Measurements from ENCODE around the gene TMEM234.

TMEM234 gene

DNA sequence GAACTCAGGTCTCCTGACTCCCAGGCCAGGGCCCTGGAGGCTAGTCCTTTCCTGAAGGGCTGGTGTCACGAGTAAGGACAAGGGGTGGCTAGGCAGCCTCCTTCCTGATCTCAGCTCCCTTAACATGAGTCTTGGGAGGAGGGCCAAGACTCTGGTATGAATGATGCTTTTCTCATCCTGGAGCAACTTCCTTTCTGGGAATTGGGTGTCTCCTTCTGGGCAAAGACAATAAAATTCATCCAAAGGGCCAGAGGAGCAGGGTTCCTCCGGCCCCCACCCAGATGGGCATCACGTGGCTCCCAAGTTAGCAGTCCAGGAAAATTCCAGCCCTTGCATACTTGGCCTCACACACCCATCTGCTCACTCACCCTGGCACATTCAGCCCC lies 24.7 kb upstream of the TMEM234 start, which contains the start of gene FAM167B:
Gene FAM167B, plus strand, starts transcription at position 335 of the 386 bp plus-strand sequence. CDS start 200 bp downstream, outside the sequence.
- Mint-ChIP-seq H3K36me3 (no peaks in the 10 kb centered on the region), H3K9me3 (no peaks in the 10 kb centered on the region), H3K4me3 (peak within 1 kb of the TSS; percentile 57), H3K27me3 (no peaks in the 10 kb centered on the region), H3K27ac (peak within 1 kb of the TSS; percentile 97), H3K4me1 (peaks cover 67% of the 10 kb centered on the region)

DNA sequence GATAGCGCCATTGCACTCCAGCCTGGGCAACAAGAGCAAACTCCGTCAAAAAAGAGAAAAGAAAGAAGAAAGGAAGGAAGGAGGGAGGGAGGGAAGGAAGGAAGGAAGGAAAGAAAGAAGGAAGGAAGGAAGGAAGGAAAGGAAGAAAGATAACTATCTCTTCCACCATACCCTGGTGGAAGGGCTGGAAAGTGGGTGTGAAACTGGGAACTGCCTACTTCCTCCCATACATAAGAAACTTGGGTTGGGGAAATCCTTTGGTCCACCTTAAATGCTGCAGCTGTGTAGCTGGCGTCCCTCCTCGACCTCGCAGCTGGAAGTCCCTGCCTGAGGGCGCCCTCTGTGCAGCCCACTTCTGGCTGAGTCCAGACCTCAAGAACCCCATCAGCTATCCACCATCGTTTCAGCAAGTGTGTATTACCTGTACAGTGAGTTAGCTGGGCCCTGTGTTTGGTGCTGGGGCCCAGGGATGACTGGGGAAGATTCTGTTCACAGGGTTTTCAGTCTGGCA lies 20.2 kb upstream of the TMEM234 start:
- H3K4me3 Mint-ChIP-seq, result no peak overlapping the region
- H3K27me3 Mint-ChIP-seq, result no peaks in the 10 kb centered on the region
- no peaks in the 10 kb centered on the region for H3K36me3 Mint-ChIP-seq
- H3K9me3 Mint-ChIP-seq, result no peaks in the 10 kb centered on the region
- peaks cover 38% of the 10 kb centered on the region for H3K4me1 Mint-ChIP-seq
- H3K27ac Mint-ChIP-seq, result peak overlapping the region; percentile 51

DNA sequence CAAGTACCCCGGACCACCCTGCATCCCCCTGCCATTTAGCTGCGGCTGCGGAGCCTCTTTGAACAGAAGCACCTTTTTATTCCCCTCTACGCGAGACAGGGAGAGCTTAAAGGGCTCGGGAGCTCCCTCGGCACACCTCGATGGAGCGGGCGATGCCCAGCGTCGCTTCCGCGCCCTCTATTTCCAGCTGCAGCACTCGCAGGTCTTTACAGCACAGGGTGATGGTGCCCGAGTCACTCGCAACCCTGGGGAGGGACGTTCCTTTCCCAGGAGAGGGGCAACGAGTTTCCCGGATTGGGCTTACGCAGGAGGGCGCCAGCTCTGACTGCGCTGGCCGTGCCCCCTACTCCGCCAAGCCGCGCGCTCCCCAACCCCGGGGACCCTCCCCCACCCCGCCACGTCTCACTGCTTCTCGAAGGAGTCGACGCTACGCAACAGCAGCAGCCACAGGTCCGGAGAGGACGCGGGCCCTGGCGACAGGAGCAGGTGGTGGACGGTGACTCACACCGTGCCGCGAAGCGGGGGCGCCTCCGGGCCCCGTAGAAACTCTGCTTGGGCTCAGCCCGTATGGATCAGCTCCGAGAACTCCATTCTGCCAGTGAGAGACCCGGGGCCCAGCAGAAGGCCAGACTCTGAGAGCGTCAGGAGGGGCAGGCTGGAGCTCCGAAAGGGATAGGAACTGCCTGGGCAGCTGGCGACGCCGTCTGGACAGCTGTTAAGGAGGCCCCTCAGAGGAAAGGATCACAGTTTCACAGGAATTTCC lies 19.0 kb upstream of the TMEM234 start:
- Mint-ChIP-seq H3K4me1 (peaks cover 25% of the 10 kb centered on the region), H3K9me3 (no peaks in the 10 kb centered on the region), H3K27me3 (no peaks in the 10 kb centered on the region), H3K27ac (peak overlapping the region; percentile 35), H3K4me3 (peak overlapping the region; percentile 88), H3K36me3 (no peaks in the 10 kb centered on the region)

DNA sequence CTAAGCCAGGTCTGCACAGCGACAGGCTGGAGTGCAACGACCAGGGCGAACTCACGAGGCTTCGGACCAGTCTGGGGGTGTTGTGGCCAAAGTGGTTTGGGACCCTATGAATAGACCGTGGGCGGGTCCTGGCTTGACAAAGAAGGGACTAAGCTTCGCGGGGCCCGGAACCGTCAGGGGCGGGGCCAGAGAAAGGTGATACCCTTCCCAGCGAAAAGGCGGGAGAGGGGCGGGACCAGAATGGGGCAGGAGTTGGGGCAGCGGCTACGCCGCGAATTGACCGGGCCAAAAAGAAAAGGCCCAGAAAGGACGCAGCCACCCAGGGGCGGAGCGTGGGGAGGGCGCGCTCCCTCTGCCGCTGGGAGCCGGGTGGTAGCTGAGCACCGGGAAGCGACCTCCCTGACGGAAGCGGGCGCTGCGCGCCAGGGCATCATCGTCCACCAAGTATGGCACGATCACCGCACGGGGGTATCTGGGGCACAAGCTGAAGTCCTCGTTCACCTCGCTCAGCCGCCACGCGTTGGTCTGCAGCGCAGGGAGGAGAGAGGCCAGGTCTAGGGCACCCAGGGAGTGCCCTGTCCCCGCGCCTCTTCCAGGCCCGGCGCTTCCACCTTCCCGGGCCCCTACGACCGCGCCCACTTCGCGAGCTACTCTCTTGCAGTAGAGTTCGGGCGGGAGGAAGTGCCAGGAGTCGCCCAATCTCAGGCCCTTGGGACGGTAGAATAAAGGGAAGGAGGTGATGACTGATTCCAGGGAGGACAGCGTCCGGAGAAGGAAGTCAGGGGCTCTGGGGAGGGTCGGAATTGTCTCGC lies 18.2 kb upstream of the TMEM234 start:
- H3K9me3 Mint-ChIP-seq, result no peaks in the 10 kb centered on the region
- H3K27me3 Mint-ChIP-seq, result no peaks in the 10 kb centered on the region
- H3K36me3 Mint-ChIP-seq, result no peaks in the 10 kb centered on the region
- H3K4me3 Mint-ChIP-seq, result peak overlapping the region; percentile 88
- H3K27ac Mint-ChIP-seq, result no peak overlapping the region
- peaks cover 17% of the 10 kb centered on the region for H3K4me1 Mint-ChIP-seq

DNA sequence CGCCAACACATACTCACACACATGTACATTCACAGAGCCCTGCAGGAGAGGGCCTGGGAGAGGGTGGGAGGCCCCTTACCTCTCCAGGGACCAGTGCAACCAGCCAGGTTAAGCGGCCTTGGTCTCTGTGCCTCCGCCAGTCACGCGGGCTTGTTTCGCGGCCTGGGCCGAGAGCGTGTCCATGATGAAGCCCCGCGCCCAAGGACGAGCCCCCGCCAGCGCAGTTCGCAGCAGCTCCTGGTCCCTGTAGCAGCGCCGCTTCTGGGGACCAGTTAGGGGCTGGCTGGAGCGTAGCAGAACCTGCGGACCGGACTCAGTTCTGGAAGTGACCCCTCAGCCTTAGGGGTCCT lies 17.6 kb upstream of the TMEM234 start:
- Mint-ChIP-seq H3K9me3 (no peaks in the 10 kb centered on the region), H3K27ac (no peak overlapping the region), H3K4me3 (peak overlapping the region; percentile 88), H3K4me1 (peaks cover 17% of the 10 kb centered on the region), H3K36me3 (no peaks in the 10 kb centered on the region), H3K27me3 (no peaks in the 10 kb centered on the region)

DNA sequence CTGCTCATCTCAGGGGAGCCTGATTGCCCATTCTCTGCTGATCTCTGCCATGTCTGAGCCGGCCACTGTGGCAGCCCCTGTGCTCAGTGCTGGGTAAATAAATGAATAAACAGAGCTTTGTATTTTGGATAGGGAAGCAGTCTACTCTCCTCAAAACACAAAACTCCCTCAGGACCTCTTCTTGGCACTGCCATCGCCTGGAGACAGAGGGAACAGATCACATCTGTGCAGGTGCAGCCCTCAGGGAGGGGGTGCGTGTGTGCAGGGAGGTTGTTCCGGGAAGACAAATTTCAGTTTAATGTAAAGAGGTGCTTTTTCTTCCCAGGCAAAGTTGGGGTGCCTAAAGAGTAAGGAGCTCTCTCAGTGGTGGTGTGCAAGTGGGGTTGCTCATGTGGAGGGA lies 17.2 kb upstream of the TMEM234 start:
- H3K27me3 Mint-ChIP-seq, result no peaks in the 10 kb centered on the region
- peak overlapping the region; percentile 15 for H3K27ac Mint-ChIP-seq
- no peaks in the 10 kb centered on the region for H3K36me3 Mint-ChIP-seq
- no peaks in the 10 kb centered on the region for H3K9me3 Mint-ChIP-seq
- H3K4me1 Mint-ChIP-seq, result peaks cover 17% of the 10 kb centered on the region
- peak overlapping the region; percentile 69 for H3K4me3 Mint-ChIP-seq

DNA sequence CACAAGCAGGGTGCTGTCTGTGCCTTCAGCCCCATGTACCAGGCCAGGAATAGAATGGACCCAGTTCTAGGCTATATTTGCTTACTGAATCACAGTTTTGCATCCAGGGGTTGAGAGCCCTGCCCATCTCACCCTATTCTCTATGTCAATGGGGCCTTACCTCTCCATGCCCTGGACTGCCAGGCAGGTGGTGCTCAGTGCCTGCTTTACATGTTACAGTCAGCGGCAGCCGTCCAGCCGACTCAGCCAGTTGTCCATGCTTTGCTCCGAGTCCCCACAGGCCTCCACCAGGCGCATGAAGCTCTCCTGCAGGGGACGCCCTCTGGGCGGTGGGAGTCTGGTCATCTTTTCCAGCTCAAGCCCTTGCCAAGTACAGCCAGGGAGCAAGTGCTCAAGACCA lies 12.6 kb upstream of the TMEM234 start:
- Mint-ChIP-seq H3K36me3 (peaks cover 2% of the 10 kb centered on the region), H3K27me3 (no peaks in the 10 kb centered on the region), H3K27ac (no peak overlapping the region), H3K9me3 (no peaks in the 10 kb centered on the region), H3K4me1 (no peaks in the 10 kb centered on the region), H3K4me3 (no peak overlapping the region)

DNA sequence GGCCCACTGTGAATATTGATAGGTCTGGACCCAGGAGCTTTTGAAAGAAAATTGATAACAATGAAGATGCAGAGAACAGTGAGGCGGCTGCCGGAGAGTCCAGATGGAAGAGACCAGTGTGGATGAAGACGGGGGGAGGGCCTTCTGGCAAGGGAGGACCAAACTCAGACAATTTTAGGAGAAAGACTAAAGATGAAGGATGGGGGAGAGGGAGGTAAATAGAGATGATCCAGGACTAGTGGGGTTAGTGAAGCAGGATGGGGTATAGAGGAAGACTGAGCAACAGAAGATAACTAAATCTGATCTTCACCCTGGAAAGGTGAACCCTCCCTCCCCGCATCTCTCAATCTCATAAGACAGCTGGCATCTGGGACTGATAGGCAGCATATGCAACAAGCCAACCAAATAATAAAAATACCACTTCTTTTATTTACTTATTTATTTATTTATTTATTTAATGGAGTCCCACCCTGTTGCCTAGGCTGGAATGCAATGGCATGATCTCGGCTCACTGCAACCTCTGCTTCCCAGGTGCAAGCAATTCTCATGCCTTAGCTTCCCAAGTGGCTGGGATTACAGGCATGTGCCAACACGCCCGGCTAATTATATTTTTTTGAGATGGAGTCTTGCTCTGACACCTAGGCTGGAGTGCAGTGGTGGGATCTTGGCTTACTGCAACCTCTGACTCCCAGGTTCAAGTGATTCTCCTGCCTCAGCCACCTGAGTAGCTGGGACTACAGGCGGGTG lies 10.6 kb upstream of the TMEM234 start:
- Mint-ChIP-seq H3K27ac (no peak overlapping the region), H3K36me3 (peaks cover 7% of the 10 kb centered on the region), H3K4me3 (no peak overlapping the region), H3K9me3 (no peaks in the 10 kb centered on the region), H3K27me3 (no peaks in the 10 kb centered on the region), H3K4me1 (peaks cover 6% of the 10 kb centered on the region)

DNA sequence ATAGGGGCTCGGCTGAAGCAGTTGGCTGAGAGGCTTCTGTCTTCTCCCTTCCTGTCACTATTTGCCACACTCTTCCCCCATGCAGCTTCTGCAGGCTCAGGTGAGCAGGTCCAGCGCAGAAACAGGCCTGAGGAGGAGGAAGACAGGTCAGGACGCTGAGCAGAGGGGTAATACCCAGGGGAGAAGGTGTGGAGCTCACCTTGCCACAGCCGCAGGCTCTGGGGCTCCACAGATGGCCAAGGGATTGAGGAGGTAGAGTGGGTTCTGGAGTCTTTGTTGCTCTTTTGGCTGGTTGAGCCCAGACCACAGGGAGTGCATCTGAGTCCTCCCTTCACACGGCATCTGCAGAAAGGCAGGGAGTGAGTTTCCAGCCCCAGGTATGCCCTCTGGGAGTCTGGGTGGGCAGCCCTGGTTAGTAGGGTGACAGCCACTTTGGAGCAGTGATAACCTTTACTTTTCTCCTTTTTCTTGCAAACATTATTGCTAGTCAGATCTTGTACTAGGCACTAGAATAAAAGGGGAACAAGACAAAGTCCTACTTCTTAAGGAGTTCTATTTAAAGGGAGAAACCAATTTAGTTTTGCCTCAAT lies 9.8 kb upstream of the TMEM234 start:
- Mint-ChIP-seq H3K9me3 (no peaks in the 10 kb centered on the region), H3K27ac (no peak overlapping the region), H3K36me3 (peaks cover 8% of the 10 kb centered on the region), H3K4me1 (peaks cover 12% of the 10 kb centered on the region), H3K4me3 (no peak overlapping the region), H3K27me3 (no peaks in the 10 kb centered on the region)

DNA sequence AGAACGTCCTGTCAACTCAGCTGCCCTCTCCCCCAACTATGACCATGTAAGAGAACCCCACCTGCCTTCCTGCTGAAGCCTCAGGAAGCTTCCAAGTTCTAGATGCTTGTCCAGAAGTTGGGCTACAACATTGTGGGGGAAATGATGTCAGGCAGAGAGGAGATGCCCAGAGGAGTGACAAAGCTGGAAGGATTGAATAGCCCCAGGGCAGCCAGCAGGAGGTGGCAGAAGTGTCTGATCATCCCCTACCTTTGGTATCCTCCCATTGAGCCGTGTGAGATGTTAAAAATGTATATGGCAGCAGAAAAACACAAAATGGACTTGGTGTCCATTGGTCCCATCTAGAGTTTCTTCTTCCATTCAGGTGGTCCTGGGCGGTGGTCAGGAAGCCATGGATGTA lies 6.6 kb upstream of the TMEM234 start:
- H3K4me1 Mint-ChIP-seq, result peaks cover 23% of the 10 kb centered on the region
- no peak overlapping the region for H3K4me3 Mint-ChIP-seq
- no peaks in the 10 kb centered on the region for H3K9me3 Mint-ChIP-seq
- peaks cover 15% of the 10 kb centered on the region for H3K36me3 Mint-ChIP-seq
- no peak overlapping the region for H3K27ac Mint-ChIP-seq
- no peaks in the 10 kb centered on the region for H3K27me3 Mint-ChIP-seq

DNA sequence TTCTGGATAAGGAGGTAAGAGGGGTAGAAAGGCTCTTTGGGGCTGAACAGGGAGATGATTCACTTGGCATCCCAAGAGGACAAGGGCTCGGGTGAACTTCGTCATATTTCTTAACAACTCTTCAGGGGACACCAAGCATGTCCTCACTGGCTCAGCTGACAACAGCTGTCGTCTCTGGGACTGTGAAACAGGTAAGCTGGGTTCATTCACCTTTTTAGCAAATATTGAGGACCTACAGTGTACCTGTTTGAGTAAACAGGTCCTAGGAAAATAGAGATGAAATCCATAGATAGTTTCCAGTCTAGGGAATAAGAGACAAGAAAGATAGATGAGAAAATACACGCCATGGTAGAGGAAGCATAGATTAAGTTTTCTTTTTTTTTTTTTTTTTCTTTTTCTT lies 2.1 kb upstream of the TMEM234 start:
- Mint-ChIP-seq H3K27ac (no peak overlapping the region), H3K36me3 (peaks cover 15% of the 10 kb centered on the region), H3K27me3 (no peaks in the 10 kb centered on the region), H3K4me3 (peak overlapping the region; percentile 95), H3K4me1 (peaks cover 46% of the 10 kb centered on the region), H3K9me3 (no peaks in the 10 kb centered on the region)

DNA sequence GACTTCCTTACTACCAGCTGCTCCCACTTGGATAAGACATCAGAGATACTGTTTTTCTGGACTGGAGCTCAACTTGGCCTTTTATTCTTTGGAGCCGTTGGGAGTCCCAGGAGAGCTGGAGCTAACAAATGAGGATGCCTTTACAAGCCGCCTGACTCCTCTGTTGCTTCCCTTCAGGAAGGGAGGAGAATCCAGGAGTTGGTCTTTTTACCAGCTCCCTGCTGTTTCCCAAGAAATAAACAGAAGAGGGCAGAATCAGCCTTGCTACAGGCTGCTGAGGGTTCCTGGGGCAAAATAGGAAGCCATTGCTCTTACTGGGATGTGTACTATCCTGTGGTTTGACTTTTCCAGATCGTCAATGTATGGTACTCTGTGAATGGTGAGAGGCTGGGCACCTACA lies 1.5 kb upstream of the TMEM234 start:
- peak overlapping the region; percentile 95 for H3K4me3 Mint-ChIP-seq
- peaks cover 46% of the 10 kb centered on the region for H3K4me1 Mint-ChIP-seq
- peaks cover 13% of the 10 kb centered on the region for H3K36me3 Mint-ChIP-seq
- H3K27me3 Mint-ChIP-seq, result no peaks in the 10 kb centered on the region
- H3K9me3 Mint-ChIP-seq, result no peaks in the 10 kb centered on the region
- H3K27ac Mint-ChIP-seq, result no peak overlapping the region

DNA sequence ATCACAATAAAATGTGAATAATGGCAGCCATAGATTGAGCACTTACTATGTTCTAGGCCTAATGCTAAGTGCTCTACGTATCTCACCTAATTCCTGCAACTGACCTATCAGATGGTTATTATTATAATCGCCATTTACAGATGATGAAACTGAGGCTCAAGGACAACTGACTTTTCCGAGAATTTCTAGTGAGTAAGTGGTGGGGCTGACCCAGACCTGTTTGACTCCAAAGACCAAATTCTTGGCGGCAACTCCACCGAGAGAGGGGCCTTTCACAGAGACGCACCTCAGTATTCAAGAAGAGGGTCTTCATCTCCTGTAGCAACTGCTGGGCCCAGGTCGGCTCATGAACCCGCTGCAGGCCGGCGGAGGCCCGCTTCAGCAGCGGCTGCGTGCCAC lies 573 bp downstream of the TMEM234 start:
- peaks cover 12% of the 10 kb centered on the region for H3K36me3 Mint-ChIP-seq
- peaks cover 40% of the 10 kb centered on the region for H3K4me1 Mint-ChIP-seq
- H3K27ac Mint-ChIP-seq, result no peak overlapping the region
- H3K4me3 Mint-ChIP-seq, result peak overlapping the region; percentile 95
- no peaks in the 10 kb centered on the region for H3K9me3 Mint-ChIP-seq
- no peaks in the 10 kb centered on the region for H3K27me3 Mint-ChIP-seq

DNA sequence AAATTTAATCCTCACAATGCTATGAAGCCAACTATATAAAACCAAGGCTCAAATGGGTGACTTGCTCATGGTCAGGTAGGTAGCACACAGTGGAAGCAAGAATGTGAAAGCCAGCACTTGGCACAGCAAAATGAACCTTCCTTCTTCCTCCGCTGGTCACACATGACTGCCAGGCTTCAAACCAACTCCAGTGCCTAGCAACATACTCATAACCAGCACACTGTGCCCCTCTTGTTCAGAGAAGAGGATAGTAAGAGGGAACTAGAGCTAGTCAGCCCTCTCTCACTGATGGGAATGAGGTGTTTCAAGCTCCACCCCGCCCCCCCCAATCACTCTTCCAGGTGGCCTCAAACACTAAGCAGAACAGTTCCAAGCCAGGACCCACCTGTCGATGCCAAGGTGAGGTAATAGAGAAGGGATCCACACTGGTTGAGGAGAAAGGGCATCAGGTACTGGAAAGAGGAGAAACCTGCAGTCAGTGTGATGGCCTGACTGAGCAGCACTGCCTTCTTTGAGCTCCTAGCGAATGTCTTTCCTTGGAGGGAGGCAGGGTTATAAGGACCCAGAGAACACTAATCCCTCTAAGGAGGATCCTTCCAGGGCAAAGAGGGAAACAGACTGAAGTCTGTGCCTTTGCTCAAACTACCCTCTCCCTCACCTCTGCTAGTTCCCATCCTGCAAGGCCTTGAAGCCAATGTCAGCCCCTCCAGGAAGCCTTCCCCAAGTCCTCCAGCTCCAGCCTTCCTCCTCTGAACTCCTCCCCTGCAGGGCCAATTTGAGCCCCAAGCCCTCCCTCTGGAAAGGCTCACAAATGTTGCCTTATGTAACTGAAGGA lies 1.2 kb downstream of the TMEM234 start:
- H3K4me3 Mint-ChIP-seq, result peak overlapping the region; percentile 95
- no peaks in the 10 kb centered on the region for H3K27me3 Mint-ChIP-seq
- peaks cover 46% of the 10 kb centered on the region for H3K4me1 Mint-ChIP-seq
- H3K27ac Mint-ChIP-seq, result peak overlapping the region; percentile 35
- no peaks in the 10 kb centered on the region for H3K9me3 Mint-ChIP-seq
- H3K36me3 Mint-ChIP-seq, result peaks cover 10% of the 10 kb centered on the region

Data from activated naive CD4-positive, alpha-beta T cell treated with anti-CD3 and anti-CD28 coated beads, Interleukin-2, amount 50 U/mL, for 24 hours (primary cell).